GM21825 (cell line): ENCODE results near the gene KLRK1.
"Not testable (repeated sequence)": the region's sequence is repeated elsewhere in the genome, so short reads cannot be mapped to it uniquely, and the experiment has no call there.

ENCODE experiments used
- ATAC-seq: cut with Tn5 transposase; IDR thresholded peaks from one replicate; pipeline ENCODE4 v1.9.1; 2021; ENCODE audit warnings: mild to moderate bottlenecking, moderate library complexity; ENCODE audit not compliant: unreplicated experiment

KLRK1 gene

GRCh38 chr12:10388624-10389413 is 1.0 kb downstream of the KLRK1 start:
- no peak for ATAC-seq

- ATAC-seq = not testable (repeated sequence)
These were observed 2.3 kb downstream of the KLRK1 start for GRCh38 chr12:10387498-10387897.

- no peak for ATAC-seq
These were observed 3.0 kb downstream of the KLRK1 start for GRCh38 chr12:10386857-10387256.

GRCh38 chr12:10385166-10385613 is 4.7 kb downstream of the KLRK1 start:
- no peak for ATAC-seq

- no peak for ATAC-seq
These were observed 5.7 kb downstream of the KLRK1 start for GRCh38 chr12:10384191-10384590.

GRCh38 chr12:10381928-10382628 is 7.8 kb downstream of the KLRK1 start:
- no peak for ATAC-seq

GRCh38 chr12:10378737-10379136 is 11.1 kb downstream of the KLRK1 start:
- not testable (repeated sequence) for ATAC-seq

- ATAC-seq = no peak
These were observed 15.2 kb downstream of the KLRK1 start for GRCh38 chr12:10374624-10375018.

GRCh38 chr12:10372559-10372958 is 17.3 kb downstream of the KLRK1 start:
- no peak for ATAC-seq

GRCh38 chr12:10371893-10372535 is 17.8 kb downstream of the KLRK1 start:
- not testable (repeated sequence) for ATAC-seq

- ATAC-seq = no peak
These were observed 20.1 kb downstream of the KLRK1 start for GRCh38 chr12:10369557-10370415.

GRCh38 chr12:10368206-10369171 is 21.4 kb downstream of the KLRK1 start:
- ATAC-seq = no peak

GRCh38 chr12:10367714-10368113 is 22.1 kb downstream of the KLRK1 start:
- not testable (repeated sequence) for ATAC-seq

GRCh38 chr12:10366875-10367274 is 23.0 kb downstream of the KLRK1 start:
- ATAC-seq = no peak

GRCh38 chr12:10365696-10366405 is 24.0 kb downstream of the KLRK1 start:
- ATAC-seq = no peak

- peak; percentile 55 for ATAC-seq
These were observed 24.8 kb downstream of the KLRK1 start for GRCh38 chr12:10364815-10365622.

GRCh38 chr12:10363914-10364814 is 25.7 kb downstream of the KLRK1 start:
- peak; percentile 91 for ATAC-seq
